A673 (cell line): ENCODE data around the gene LAT.

Source experiments
- EZH2 ChIP-seq: fragments of 200-600 bp; sonication (generic); IDR thresholded peaks from 2 replicates; pipeline ENCODE4 v1.6.1; 2017; ENCODE audit warnings: borderline replicate concordance, low read depth, mild to moderate bottlenecking, mixed read lengths, antibody characterized with exemption, low read length; ENCODE audit not compliant: poor library complexity, severe bottlenecking
- TF ChIP-seq, protein P1 (sequence below): fragments of 300-800, 200-600 bp; sonication (generic); conservative IDR thresholded peaks from 2 replicates; pipeline ENCODE4 v1.5.1; 2017; ENCODE audit warnings: low read depth, mild to moderate bottlenecking, antibody characterized with exemption, low read length, moderate library complexity, mixed read lengths

DNA sequence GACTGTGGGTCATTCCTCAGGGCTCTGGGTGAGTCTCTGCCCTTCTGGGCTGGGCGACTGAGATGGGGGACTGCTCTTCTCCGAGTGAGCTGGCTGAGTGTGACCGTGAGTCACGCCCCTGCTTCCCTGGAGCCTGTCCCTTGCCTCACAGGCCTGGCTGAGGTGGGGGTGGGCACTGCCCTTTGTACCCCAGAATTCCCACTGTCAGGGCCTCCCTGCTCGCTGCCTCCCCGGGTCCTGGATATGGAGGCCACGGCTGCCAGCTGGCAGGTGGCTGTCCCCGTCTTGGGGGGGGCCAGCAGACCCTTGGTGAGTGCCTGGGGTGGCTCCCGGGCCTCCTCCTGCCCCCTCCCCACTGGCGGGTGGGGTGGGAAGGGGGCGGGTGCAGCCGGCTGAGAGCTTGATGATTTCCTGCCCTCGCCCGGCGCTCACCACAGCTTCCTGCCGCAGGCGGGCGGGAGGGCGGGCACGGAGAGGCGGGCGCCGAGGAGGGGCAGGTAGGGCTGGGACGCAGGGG lies at the start of gene LAT:
- TF ChIP-seq, protein P1, sequence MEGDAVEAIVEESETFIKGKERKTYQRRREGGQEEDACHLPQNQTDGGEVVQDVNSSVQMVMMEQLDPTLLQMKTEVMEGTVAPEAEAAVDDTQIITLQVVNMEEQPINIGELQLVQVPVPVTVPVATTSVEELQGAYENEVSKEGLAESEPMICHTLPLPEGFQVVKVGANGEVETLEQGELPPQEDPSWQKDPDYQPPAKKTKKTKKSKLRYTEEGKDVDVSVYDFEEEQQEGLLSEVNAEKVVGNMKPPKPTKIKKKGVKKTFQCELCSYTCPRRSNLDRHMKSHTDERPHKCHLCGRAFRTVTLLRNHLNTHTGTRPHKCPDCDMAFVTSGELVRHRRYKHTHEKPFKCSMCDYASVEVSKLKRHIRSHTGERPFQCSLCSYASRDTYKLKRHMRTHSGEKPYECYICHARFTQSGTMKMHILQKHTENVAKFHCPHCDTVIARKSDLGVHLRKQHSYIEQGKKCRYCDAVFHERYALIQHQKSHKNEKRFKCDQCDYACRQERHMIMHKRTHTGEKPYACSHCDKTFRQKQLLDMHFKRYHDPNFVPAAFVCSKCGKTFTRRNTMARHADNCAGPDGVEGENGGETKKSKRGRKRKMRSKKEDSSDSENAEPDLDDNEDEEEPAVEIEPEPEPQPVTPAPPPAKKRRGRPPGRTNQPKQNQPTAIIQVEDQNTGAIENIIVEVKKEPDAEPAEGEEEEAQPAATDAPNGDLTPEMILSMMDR, result no peak
- no peak for TF ChIP-seq EZH2
